Measurements from ENCODE around the gene ESR2.
"Not testable (repeated sequence)": the region's sequence is repeated elsewhere in the genome, so short reads cannot be mapped to it uniquely, and the experiment has no call there.

ESR2 gene

DNA sequence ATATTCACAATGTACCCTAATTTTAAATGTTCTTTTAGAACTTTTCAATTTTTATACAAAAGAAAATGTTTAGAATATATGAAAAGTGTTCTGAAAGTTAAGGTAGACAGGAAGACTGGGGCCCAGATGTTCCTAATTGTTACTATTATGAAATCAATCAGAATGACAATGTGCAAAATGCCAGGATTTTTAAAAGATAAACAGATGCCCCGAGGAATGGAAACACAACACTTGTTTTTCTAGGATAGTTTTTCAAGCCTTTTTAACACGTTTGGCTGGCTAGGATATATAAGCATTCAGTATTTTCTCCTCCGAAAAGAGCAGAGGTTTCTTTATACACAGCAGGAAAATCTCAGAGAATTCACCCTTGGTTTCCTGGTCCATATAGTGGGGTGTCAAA is 106.8 kb downstream of the ESR2 start:
- TF ChIP-seq, protein P1, sequence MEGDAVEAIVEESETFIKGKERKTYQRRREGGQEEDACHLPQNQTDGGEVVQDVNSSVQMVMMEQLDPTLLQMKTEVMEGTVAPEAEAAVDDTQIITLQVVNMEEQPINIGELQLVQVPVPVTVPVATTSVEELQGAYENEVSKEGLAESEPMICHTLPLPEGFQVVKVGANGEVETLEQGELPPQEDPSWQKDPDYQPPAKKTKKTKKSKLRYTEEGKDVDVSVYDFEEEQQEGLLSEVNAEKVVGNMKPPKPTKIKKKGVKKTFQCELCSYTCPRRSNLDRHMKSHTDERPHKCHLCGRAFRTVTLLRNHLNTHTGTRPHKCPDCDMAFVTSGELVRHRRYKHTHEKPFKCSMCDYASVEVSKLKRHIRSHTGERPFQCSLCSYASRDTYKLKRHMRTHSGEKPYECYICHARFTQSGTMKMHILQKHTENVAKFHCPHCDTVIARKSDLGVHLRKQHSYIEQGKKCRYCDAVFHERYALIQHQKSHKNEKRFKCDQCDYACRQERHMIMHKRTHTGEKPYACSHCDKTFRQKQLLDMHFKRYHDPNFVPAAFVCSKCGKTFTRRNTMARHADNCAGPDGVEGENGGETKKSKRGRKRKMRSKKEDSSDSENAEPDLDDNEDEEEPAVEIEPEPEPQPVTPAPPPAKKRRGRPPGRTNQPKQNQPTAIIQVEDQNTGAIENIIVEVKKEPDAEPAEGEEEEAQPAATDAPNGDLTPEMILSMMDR (IDR thresholded peaks at IDR 0.05) = no peak
- H3K27me3 Mint-ChIP-seq (ENCODE audit: low read depth, poor library complexity) = no peaks in the 10 kb centered on the region
- peaks cover 27% of the 10 kb centered on the region for H3K9me3 Mint-ChIP-seq
- H3K4me3 Mint-ChIP-seq = peak overlapping the region; percentile 89
- peaks cover 33% of the 10 kb centered on the region for H3K4me1 Mint-ChIP-seq
- peaks cover 70% of the 10 kb centered on the region for H3K36me3 Mint-ChIP-seq (ENCODE audit: low read depth)
- H3K27ac Mint-ChIP-seq = peak overlapping the region; percentile 72
- DNase-seq = no peak

DNA sequence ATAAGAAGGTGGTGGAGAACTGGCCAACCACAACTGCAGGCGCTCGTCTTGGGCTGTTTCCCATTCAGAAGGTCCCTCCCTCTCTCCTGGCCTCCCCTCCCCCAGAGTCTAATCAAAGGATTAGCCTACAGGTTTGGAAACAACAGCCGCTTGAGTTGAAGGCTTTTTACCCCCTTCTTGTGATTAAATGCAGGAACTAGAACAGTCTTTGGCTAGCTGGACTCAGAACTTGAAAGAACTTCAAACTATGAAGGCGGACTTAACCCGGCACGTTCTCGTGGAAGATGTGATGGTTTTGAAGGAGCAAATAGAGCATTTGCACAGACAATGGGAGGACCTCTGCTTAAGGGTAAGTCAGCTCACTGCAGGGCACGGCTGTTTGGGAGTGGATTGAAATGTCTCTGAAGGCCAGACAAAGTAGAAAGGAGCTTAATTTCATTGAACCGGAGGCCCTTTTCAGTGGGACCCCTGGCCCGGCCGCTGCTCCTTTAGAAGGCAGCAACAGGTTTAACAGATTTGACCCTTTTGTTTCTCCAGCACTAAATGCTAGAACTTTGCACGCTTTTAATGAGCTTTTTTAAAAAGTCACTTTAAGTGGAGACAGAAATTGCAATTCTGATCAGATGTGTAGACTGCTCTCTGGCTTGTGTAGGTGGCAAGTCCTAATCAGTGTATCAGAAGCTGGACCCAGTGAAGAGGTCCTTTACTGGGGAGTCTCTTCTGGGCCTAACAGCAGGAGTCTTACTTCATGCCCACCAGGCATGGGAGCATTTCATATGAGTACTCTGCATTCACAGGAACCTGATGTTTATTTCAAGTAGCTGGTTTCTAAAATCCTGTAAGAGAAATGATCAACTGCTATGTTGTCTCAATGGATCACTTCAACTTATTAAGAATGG is 107.7 kb downstream of the ESR2 start:
- TF ChIP-seq, protein P1 (IDR thresholded peaks at IDR 0.05) = no peak
- Mint-ChIP-seq H3K36me3 (ENCODE audit: low read depth) (peaks cover 70% of the 10 kb centered on the region), H3K9me3 (peaks cover 31% of the 10 kb centered on the region), H3K27me3 (ENCODE audit: low read depth, poor library complexity) (no peaks in the 10 kb centered on the region), H3K27ac (peak overlapping the region; percentile 73), H3K4me3 (peak overlapping the region; percentile 89), H3K4me1 (peaks cover 33% of the 10 kb centered on the region)
- DNase-seq = peak; percentile 29

DNA sequence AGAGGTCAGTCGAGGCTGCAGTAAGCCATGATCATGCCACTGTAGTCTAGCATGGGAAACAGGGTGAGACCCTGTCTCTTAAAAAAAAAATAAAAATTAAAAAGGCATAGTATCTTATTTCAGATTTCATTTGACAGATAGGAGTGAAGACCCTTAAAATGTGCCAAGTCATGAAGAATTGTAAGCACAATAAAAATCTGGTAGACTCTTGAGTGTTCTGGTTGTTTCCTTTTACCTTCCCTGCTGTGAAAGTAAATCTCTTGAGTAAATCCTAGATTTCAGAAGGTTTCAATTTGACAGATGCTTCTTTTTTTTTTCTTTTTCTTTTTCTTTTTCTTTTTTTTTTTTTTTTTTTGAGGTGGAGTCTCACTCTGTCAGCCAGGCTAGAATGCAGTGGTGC is 109.0 kb downstream of the ESR2 start:
- Mint-ChIP-seq H3K36me3 (ENCODE audit: low read depth) (peaks cover 66% of the 10 kb centered on the region), H3K27me3 (ENCODE audit: low read depth, poor library complexity) (no peaks in the 10 kb centered on the region), H3K9me3 (peaks cover 35% of the 10 kb centered on the region), H3K4me3 (peak overlapping the region; percentile 15), H3K27ac (no peak overlapping the region), H3K4me1 (peaks cover 33% of the 10 kb centered on the region)
- DNase-seq = no peak
- TF ChIP-seq, protein P1 (IDR thresholded peaks at IDR 0.05) = no peak

DNA sequence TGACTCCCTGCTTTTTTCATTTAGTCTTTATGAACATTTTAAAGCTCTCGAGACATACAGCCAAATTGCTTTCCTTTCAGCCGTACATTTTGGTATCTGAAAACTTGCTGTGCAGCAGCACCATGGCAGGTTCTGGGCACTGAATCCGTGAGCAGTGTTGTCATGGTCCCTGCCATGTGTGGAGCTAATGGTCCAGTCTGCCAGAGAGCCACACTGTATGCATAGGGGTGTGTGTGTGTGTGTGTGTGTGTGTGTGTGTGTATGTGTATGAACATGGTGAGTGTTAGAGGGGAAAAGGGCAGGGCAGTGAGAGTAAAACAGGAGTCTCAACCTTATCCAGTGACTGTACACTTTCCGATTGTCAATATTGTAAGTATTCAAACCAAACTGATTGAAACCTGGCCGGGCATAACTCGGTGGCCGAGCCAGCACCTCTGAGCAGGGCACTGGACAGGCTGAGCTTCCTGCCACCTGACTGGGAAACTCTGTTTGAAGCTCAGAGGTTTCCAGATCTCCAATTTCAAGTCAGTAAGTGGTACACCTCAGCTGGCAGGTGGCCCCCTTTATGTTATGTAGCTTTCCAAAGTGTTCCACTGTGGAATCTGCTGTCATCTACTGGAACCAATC is 110.0 kb downstream of the ESR2 start:
- no peaks in the 10 kb centered on the region for H3K27me3 Mint-ChIP-seq (ENCODE audit: low read depth, poor library complexity)
- H3K36me3 Mint-ChIP-seq (ENCODE audit: low read depth) = peaks cover 65% of the 10 kb centered on the region
- H3K4me1 Mint-ChIP-seq = peaks cover 33% of the 10 kb centered on the region
- TF ChIP-seq, protein P1 (IDR thresholded peaks at IDR 0.05) = no peak
- H3K4me3 Mint-ChIP-seq = no peak overlapping the region
- peak overlapping the region; percentile 49 for H3K27ac Mint-ChIP-seq
- no peak for DNase-seq
- H3K9me3 Mint-ChIP-seq = peaks cover 35% of the 10 kb centered on the region

DNA sequence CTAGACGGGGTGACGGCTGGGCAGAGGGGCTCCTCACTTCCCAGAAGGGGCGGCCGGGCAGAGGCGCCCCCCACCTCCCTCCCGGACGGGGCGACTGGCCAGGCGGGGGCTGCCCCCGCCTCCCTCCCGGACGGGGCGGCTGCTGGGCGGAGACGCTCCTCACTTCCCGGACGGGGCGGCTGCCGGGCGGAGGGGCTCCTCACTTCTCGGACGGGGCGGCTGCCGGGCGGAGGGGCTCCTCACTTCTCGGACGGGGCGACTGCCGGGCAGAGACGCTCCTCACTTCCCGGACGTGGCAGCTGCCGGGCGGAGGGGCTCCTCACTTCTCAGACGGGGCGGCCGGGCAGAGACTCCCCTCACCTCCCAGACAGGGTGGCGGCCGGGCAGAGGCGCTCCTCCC is 111.3 kb downstream of the ESR2 start:
- Mint-ChIP-seq H3K36me3 (ENCODE audit: low read depth) (peaks cover 53% of the 10 kb centered on the region), H3K4me1 (peaks cover 23% of the 10 kb centered on the region), H3K9me3 (peaks cover 35% of the 10 kb centered on the region)
- not testable (repeated sequence) for DNase-seq; H3K27ac Mint-ChIP-seq; H3K4me3 Mint-ChIP-seq; H3K27me3 Mint-ChIP-seq (ENCODE audit: low read depth, poor library complexity)

DNA sequence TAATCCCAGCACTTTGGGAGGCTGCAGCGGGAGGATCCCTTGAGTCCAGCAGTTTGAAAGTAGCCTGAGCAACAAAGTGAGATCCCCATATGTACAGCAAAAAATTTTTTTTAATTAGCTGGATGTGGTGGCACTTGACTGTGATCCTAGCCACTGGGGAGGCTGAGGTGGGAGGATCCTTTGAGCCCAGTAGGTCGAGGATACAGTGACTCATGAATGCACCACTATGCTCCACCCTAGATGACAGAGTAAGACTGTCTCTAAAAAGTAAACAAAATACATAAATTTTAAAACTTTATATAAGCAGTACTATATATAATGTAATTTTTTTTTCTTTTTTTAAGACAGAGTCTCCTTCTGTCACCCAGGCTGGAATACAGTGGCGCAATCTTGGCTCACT is 115.4 kb downstream of the ESR2 start:
- peaks cover 16% of the 10 kb centered on the region for H3K9me3 Mint-ChIP-seq
- no peaks in the 10 kb centered on the region for H3K27me3 Mint-ChIP-seq (ENCODE audit: low read depth, poor library complexity)
- TF ChIP-seq, protein P1 (IDR thresholded peaks at IDR 0.05) = no peak
- peaks cover 54% of the 10 kb centered on the region for H3K36me3 Mint-ChIP-seq (ENCODE audit: low read depth)
- no peak for DNase-seq
- H3K4me1 Mint-ChIP-seq = no peaks in the 10 kb centered on the region
- no peak overlapping the region for H3K27ac Mint-ChIP-seq
- H3K4me3 Mint-ChIP-seq = no peak overlapping the region

All from nephron progenitor cell (in vitro differentiated cells).